ENCODE results near the gene CD33.

GRCh38 chr19:51251468-51251820 is 26.6 kb downstream of the CD33 start:
- TF ChIP-seq CTCF (IDR thresholded peaks at IDR 0.05) (no peak), ZFX (IDR thresholded peaks at IDR 0.05; ENCODE audit: borderline replicate concordance) (no peak)

Measured in 22Rv1 (cell line).